Hepatocyte (in vitro differentiated cells): ENCODE results near the gene CCL16. TPM values are rescaled to one million over a fixed set of nuclear protein-coding genes. Genes with fewer than 3 reads are reported as not detected.

Experiments used
- DNase-seq: peaks from one replicate; pipeline ENCODE4 v3.0.0-alpha.2; 2016; ENCODE audit warnings: low spot score
- H2AFZ ChIP-seq: fragments of 200-600 bp; sonication (generic); 2 replicates; pipeline ENCODE4 v1.6.0; 2016; ENCODE audit warnings: antibody characterized with exemption, mild to moderate bottlenecking
- H3K27ac ChIP-seq: fragments of 200-600 bp; sonication (generic); 2 replicates; pipeline ENCODE4 v1.5.1; 2016; ENCODE audit warnings: mild to moderate bottlenecking
- H3K27me3 ChIP-seq: fragments of 200-600 bp; sonication (generic); 2 replicates; pipeline ENCODE4 v1.6.1; 2016
- H3K36me3 ChIP-seq: fragments of 200-600 bp; sonication (generic); replicated peaks from 2 replicates; pipeline ENCODE4 v1.5.1; 2016; ENCODE audit warnings: low read depth; ENCODE audit not compliant: insufficient read depth
- H3K4me1 ChIP-seq: fragments of 200-600 bp; sonication (generic); 2 replicates; pipeline ENCODE4 v1.5.1; 2016; ENCODE audit warnings: mild to moderate bottlenecking, moderate library complexity; ENCODE audit not compliant: insufficient read depth
- H3K4me2 ChIP-seq: fragments of 200-600 bp; sonication (generic); 2 replicates; pipeline ENCODE4 v1.6.0; 2016
- H3K4me3 ChIP-seq: fragments of 200-600 bp; sonication (generic); 2 replicates; pipeline ENCODE4 v1.5.1; 2016; ENCODE audit warnings: mild to moderate bottlenecking
- H3K79me2 ChIP-seq: fragments of 200-600 bp; sonication (generic); 2 replicates; pipeline ENCODE4 v1.6.0; 2017; ENCODE audit warnings: mild to moderate bottlenecking
- H3K9me2 ChIP-seq: fragments of 200-600 bp; sonication (generic); replicated peaks from 2 replicates; pipeline ENCODE4 v1.6.0; 2017; ENCODE audit warnings: mild to moderate bottlenecking; ENCODE audit not compliant: insufficient read depth
- H3K9me3 ChIP-seq: fragments of 200-600 bp; sonication (generic); 2 replicates; pipeline ENCODE4 v1.5.1; 2016; ENCODE audit warnings: low read depth, mild to moderate bottlenecking
- H4K20me1 ChIP-seq: fragments of 200-600 bp; sonication (generic); 2 replicates; pipeline ENCODE4 v1.6.0; 2016; ENCODE audit warnings: mild to moderate bottlenecking; ENCODE audit not compliant: insufficient read depth, poor library complexity, severe bottlenecking
- CTCF ChIP-seq: fragments of 200-600 bp; sonication (generic); IDR thresholded peaks from 2 replicates; pipeline ENCODE4 v1.5.1; 2016; ENCODE audit warnings: antibody characterized with exemption, mild to moderate bottlenecking; ENCODE audit not compliant: poor library complexity
- EZH2 ChIP-seq: fragments of 200-600 bp; sonication (generic); IDR thresholded peaks from 2 replicates; pipeline ENCODE4 v1.6.1; 2016; ENCODE audit warnings: antibody characterized with exemption, mild to moderate bottlenecking, borderline replicate concordance
- EZH2phosphoT487 ChIP-seq: fragments of 200-600 bp; sonication (generic); IDR thresholded peaks from one replicate; pipeline ENCODE4 v1.6.1; 2018; ENCODE audit warnings: antibody characterized with exemption, mild to moderate bottlenecking, low read depth, moderate library complexity; ENCODE audit not compliant: unreplicated experiment, severe bottlenecking
- WGBS: methylation state at CpG from one replicate; pipeline ENCODE4 v1.1.6; 2016; ENCODE audit warnings: low lambda C conversion rate; ENCODE audit errors: missing lambda C conversion rate; 5-methylcytosine and 5-hydroxymethylcytosine counted together
- polyA plus RNA-seq: library from polyadenylated mRNA; unstranded; fragments of >200 nt; fragmentation: Nextera tagmentation; extraction: Ambion mirVana; gene quantifications from 2 replicates; pipeline ENCODE4 v1.2.1, GENCODE V29; 2016
- total RNA-seq: library from RNA; depleted of rRNA; stranded (reverse); fragments of >200 nt; gene quantifications from 2 replicates; pipeline ENCODE4 v1.2.3, GENCODE V29; 2014

CCL16 gene
- total and polyA plus RNA-seq, 2 experiments from 2014 or later: not detected

GRCh38 chr17:35988164-35988563 lies 6.9 kb upstream of the CCL16 start:
- Histone ChIP-seq H3K27me3 (no peaks in the 10 kb centered on the region), H3K9me2 (no peaks in the 10 kb centered on the region), H3K27ac (no peak overlapping the region), H4K20me1 (no peaks in the 10 kb centered on the region), H3K4me1 (peaks cover 11% of the 10 kb centered on the region), H3K4me3 (no peak overlapping the region), H2AFZ (no peak overlapping the region), H3K36me3 (no peaks in the 10 kb centered on the region), H3K9me3 (no peaks in the 10 kb centered on the region), H3K79me2 (no peaks in the 10 kb centered on the region), H3K4me2 (no peak overlapping the region)
- no peak for TF ChIP-seq EZH2
- no peak for TF ChIP-seq CTCF
- no peak for TF ChIP-seq EZH2phosphoT487
- no peak for DNase-seq

GRCh38 chr17:35986643-35987042 lies 5.3 kb upstream of the CCL16 start, which contains the start of gene CCL14:
Gene CCL14 (minus strand): TSS chr17:35986729. CDS start chr17:35986649, 80 bp downstream.
- no peak within 1 kb of the TSS for H3K4me2 ChIP-seq
- no peaks in the 10 kb centered on the region for H3K9me3 ChIP-seq
- H2AFZ ChIP-seq: no peak within 1 kb of the TSS
- no peak within 1 kb of the TSS for H3K4me3 ChIP-seq
- no peak for TF ChIP-seq CTCF
- TF ChIP-seq EZH2: no peak
- TF ChIP-seq EZH2phosphoT487: no peak
- no peak within 1 kb of the TSS for H3K27ac ChIP-seq
- peaks cover 8% of the 10 kb centered on the region for H3K4me1 ChIP-seq
- H3K79me2 ChIP-seq: no peaks in the 10 kb centered on the region
- no peaks in the 10 kb centered on the region for H3K9me2 ChIP-seq
- 100% methylated on average over 1 of the region's 1 CpG for WGBS
- H4K20me1 ChIP-seq: no peaks in the 10 kb centered on the region
- H3K36me3 ChIP-seq: no peaks in the 10 kb centered on the region
- no peak for DNase-seq
- no peaks in the 10 kb centered on the region for H3K27me3 ChIP-seq

- H3K4me3 ChIP-seq: no peak overlapping the region
- 97% methylated on average over 6 of the region's 6 CpGs for WGBS
- no peaks in the 10 kb centered on the region for H3K27me3 ChIP-seq
These were observed 2.8 kb upstream of the CCL16 start for GRCh38 chr17:35984140-35984539.

More at GRCh38 chr17:35984140-35984539, 2.8 kb upstream of the CCL16 start:
- no peak overlapping the region for H2AFZ ChIP-seq
- TF ChIP-seq CTCF: no peak
- no peak for TF ChIP-seq EZH2
- no peak for TF ChIP-seq EZH2phosphoT487
- no peak for DNase-seq
- H3K4me1 ChIP-seq: no peaks in the 10 kb centered on the region
- no peaks in the 10 kb centered on the region for H3K9me3 ChIP-seq
- H4K20me1 ChIP-seq: no peaks in the 10 kb centered on the region
- no peak overlapping the region for H3K4me2 ChIP-seq
- no peaks in the 10 kb centered on the region for H3K36me3 ChIP-seq
- H3K79me2 ChIP-seq: no peaks in the 10 kb centered on the region
- no peaks in the 10 kb centered on the region for H3K9me2 ChIP-seq
- no peak overlapping the region for H3K27ac ChIP-seq
